G401.6 (cell line): ENCODE data around the gene ERC2.

Experiments
- FAIRE-seq: peaks from 2 replicates; lab custom pipeline; 2012; peaks lifted over from hg19 to GRCh38; lab: Jason Lieb, UNC

The ERC2 gene

GRCh38 chr3:55673764-55674163, 794.5 kb downstream of the ERC2 start:
- no peak for FAIRE-seq

GRCh38 chr3:55669133-55669532, 799.1 kb downstream of the ERC2 start:
- no peak for FAIRE-seq

GRCh38 chr3:55668359-55668758, 799.9 kb downstream of the ERC2 start:
- FAIRE-seq = no peak

- no peak for FAIRE-seq
These were observed 803.9 kb downstream of the ERC2 start for GRCh38 chr3:55664387-55664786.

GRCh38 chr3:55662683-55663082, 805.6 kb downstream of the ERC2 start:
- FAIRE-seq = no peak

- no peak for FAIRE-seq
These were observed 806.7 kb downstream of the ERC2 start for GRCh38 chr3:55661571-55661970.

- FAIRE-seq = no peak
These were observed 807.1 kb downstream of the ERC2 start for GRCh38 chr3:55661141-55661540.

- FAIRE-seq = no peak
These were observed 807.6 kb downstream of the ERC2 start for GRCh38 chr3:55660642-55661041.

GRCh38 chr3:55659701-55660100, 808.6 kb downstream of the ERC2 start:
- no peak for FAIRE-seq

GRCh38 chr3:55658690-55659562, 809.3 kb downstream of the ERC2 start:
- FAIRE-seq = no peak

GRCh38 chr3:55658270-55658669, 810.0 kb downstream of the ERC2 start:
- FAIRE-seq = no peak

- no peak for FAIRE-seq
These were observed 812.7 kb downstream of the ERC2 start for GRCh38 chr3:55655544-55655943.

- FAIRE-seq = no peak
These were observed 814.0 kb downstream of the ERC2 start for GRCh38 chr3:55654123-55654760.

GRCh38 chr3:55651011-55651410, 817.3 kb downstream of the ERC2 start:
- no peak for FAIRE-seq

- FAIRE-seq = no peak
These were observed 818.3 kb downstream of the ERC2 start for GRCh38 chr3:55650011-55650410.

GRCh38 chr3:55649554-55649953, 818.7 kb downstream of the ERC2 start:
- FAIRE-seq = no peak

- no peak for FAIRE-seq
These were observed 819.5 kb downstream of the ERC2 start for GRCh38 chr3:55648591-55649318.

- FAIRE-seq = no peak
These were observed 820.6 kb downstream of the ERC2 start for GRCh38 chr3:55647670-55648069.

- no peak for FAIRE-seq
These were observed 821.2 kb downstream of the ERC2 start for GRCh38 chr3:55647063-55647462.

GRCh38 chr3:55646121-55646520, 822.1 kb downstream of the ERC2 start:
- no peak for FAIRE-seq

GRCh38 chr3:55645422-55645821, 822.8 kb downstream of the ERC2 start:
- no peak for FAIRE-seq

GRCh38 chr3:55643283-55643682, 825.0 kb downstream of the ERC2 start:
- no peak for FAIRE-seq

GRCh38 chr3:55641964-55642363, 826.3 kb downstream of the ERC2 start:
- no peak for FAIRE-seq
